Pancreas (tissue), 10 donors: ENCODE results near the gene FGF9. TPM values are rescaled to one million over a fixed set of nuclear protein-coding genes. Genes with fewer than 3 reads are reported as not detected.

Source experiments
- ATAC-seq, 4 donors: fragments of 200-7000 bp; cut with Tn5 transposase; one replicate each; pipeline versions ENCODE4 v1.8.0 to v1.9.1; 2020; ENCODE audit warnings: mild to moderate bottlenecking in 4 of 4, moderate library complexity in 4 of 4
- DNase-seq, 6 donors: peaks; one replicate each; pipeline ENCODE4 v3.0.0-alpha.2; 2020
- FAIRE-seq: peaks from 2 replicates; lab custom pipeline; 2012; peaks lifted over from hg19 to GRCh38; lab: Jason Lieb, UNC
- H3K27ac ChIP-seq, 4 donors: fragments of 200-600 bp; sonication (generic); 1 replicate in 3 of 4; 2 replicates in 1 of 4; pipeline versions ENCODE4 v1.5.0 to v1.8.0; 2020
- H3K27me3 ChIP-seq, 4 donors: fragments of 200-600 bp; one replicate each; pipeline ENCODE4 v1.8.0; 2021
- H3K36me3 ChIP-seq, 3 donors: fragments of 200-600 bp; sonication (generic) in 1 of 3; one replicate each; pipeline versions ENCODE4 v1.5.0 to v1.8.0; 2020 to 2021
- H3K4me1 ChIP-seq, 3 donors: fragments of 200-600 bp; one replicate each; pipeline ENCODE4 v1.8.0; 2021
- H3K4me3 ChIP-seq, 4 donors: fragments of 200-600 bp; sonication (generic) in 2 of 4; one replicate each; pipeline versions ENCODE4 v1.5.0 to v1.8.0; 2020 to 2021
- H3K9me3 ChIP-seq, 4 donors: fragments of 200-600 bp; one replicate each; pipeline ENCODE4 v1.8.0; 2021
- WGBS, 2 donors: extraction: QIAGEN DNeasy Blood & Tissue Kit; methylation state at CpG; one replicate each; pipeline ENCODE4 v1.1.7; 2013; 5-methylcytosine and 5-hydroxymethylcytosine counted together
- intact Hi-C, 3 donors: fragments of 100-400 bp; cut with DNase I; formaldehyde crosslinking; loops; one replicate each; pipeline versions ENCODE4 v1.11.1 to v1.14.2; 2022
- polyA plus RNA-seq, 2 donors: library from polyadenylated mRNA; stranded (reverse); fragments of 200-250 nt; gene quantifications; one replicate each; pipeline ENCODE4 v1.2.3, GENCODE V29; 2013
- total RNA-seq, 6 donors: library from RNA; stranded (reverse); fragmentation: NEBNext Ultra II Directional in 4 of 6; extraction: Animal tissue kit (Norgen Biotek cat#: 25700) in 4 of 6; gene quantifications; one replicate each; pipeline versions ENCODE4 v1.2.1 to v1.2.4, GENCODE V29; 2021 to 2023
- TF ChIP-seq, protein P1 (sequence below), 4 donors: fragments of 200-600 bp; sonication (generic) in 3 of 4; IDR thresholded peaks; one replicate each; pipeline versions ENCODE4 v1.5.0 to v1.8.0; 2021; ENCODE audit warnings: antibody characterized with exemption in 4 of 4
- donor health status: healthy with polysubstance abuse.
- donor health status: DM: no; HTN: no; CAD: no; lungs with moderate emphysema.
- donor health status: DM: no; HTN: no; CAD: no.
- donor health status: control.
- donor health status: control.
- donor health status: Bipolar disorder and iron deficiency.
- donor health status: DM: yes; HTN: yes; CAD: no.
- donor health status: DM: no; HTN: no; CAD: no.
- donor health status: DM: no; HTN: no; CAD: no.
- donor health status: DM: yes; HTN: yes; CAD: no.

Gene FGF9
- total and polyA plus RNA-seq, 8 donors: 0.16 to 0.92 (median 0.39) TPM

DNA sequence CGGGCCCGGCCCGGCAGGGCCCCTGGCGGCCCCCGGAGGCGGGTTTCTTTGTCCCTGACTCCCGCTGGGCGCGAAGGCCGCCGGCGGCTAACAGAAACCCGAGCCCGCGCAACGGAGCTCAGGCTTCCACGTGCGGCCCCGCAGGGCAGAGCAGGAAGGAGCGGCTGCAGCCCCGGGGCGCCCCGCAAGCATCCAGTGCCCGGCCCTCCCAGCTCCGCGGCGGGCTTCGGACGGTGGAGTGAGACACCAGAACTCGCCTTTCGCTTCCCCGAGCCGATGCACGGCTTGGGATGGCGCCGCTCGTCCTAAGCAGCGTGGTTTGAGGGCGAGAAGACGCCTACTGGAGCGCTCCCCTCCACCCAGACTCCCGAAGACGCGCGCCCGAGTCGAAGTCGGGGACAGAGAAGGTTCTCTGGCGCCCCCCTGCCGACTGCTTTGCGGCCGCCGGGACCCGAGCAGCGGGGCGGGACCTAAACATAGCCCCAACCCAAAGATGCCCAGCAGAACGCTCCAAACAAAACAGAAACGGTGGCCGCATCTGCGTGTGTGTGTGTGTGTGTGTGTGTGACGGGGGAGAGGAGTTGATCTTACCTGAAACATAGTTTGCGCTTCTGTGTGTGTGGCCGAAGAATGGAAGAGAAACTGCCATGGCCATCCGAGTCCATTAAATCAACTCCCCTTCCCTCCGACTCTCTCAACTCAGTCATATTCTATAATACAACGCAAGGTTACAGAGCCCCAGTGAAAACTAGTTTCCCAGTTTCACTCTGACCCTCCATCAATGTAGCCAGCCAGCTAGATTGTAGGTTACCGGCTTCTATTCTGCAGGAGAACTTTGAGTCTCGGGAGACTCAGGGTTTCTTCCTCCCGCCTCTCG lies 629 bp upstream of the FGF9 start:
- DNase-seq (peak; percentile 33 to 82 (median 58)), ATAC-seq (peak; percentile 16 to 70 (median 46)), FAIRE-seq (no peak)
- WGBS, 2 donors: 0% methylated on average over 64 to 70 of the region's 70 CpGs
- H3K4me3 ChIP-seq: peak overlapping the region; percentile 43 to 65 (median 52)
- peaks cover 0 to 3% (median 0%) of the 10 kb centered on the region in 4 donors for H3K27me3 ChIP-seq
- intact Hi-C loops: no loop called here
- H3K27ac ChIP-seq: peak overlapping the region in 1 of 4 donors; percentile 50
- H3K36me3 ChIP-seq: no peaks in the 10 kb centered on the region
- TF ChIP-seq, protein P1, sequence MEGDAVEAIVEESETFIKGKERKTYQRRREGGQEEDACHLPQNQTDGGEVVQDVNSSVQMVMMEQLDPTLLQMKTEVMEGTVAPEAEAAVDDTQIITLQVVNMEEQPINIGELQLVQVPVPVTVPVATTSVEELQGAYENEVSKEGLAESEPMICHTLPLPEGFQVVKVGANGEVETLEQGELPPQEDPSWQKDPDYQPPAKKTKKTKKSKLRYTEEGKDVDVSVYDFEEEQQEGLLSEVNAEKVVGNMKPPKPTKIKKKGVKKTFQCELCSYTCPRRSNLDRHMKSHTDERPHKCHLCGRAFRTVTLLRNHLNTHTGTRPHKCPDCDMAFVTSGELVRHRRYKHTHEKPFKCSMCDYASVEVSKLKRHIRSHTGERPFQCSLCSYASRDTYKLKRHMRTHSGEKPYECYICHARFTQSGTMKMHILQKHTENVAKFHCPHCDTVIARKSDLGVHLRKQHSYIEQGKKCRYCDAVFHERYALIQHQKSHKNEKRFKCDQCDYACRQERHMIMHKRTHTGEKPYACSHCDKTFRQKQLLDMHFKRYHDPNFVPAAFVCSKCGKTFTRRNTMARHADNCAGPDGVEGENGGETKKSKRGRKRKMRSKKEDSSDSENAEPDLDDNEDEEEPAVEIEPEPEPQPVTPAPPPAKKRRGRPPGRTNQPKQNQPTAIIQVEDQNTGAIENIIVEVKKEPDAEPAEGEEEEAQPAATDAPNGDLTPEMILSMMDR (IDR thresholded peaks at IDR 0.05): no peak
- peaks cover 0 to 18% (median 15%) of the 10 kb centered on the region in 3 donors for H3K4me1 ChIP-seq
- H3K9me3 ChIP-seq: no peaks in the 10 kb centered on the region

DNA sequence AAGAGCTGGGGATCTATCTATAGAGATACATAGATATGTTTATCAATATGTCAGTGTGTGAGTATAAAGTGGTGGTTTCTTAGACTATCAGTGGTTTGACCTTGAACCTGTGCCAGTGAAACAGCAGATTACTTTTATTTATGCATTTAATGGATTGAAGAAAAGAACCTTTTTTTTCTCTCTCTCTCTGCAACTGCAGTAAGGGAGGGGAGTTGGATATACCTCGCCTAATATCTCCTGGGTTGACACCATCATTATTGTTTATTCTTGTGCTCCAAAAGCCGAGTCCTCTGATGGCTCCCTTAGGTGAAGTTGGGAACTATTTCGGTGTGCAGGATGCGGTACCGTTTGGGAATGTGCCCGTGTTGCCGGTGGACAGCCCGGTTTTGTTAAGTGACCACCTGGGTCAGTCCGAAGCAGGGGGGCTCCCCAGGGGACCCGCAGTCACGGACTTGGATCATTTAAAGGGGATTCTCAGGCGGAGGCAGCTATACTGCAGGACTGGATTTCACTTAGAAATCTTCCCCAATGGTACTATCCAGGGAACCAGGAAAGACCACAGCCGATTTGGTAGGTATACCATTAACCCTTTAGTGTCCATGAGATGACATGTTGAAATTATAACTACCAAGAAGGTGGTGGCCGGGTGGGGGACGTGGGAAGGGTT lies 880 bp downstream of the FGF9 start:
- TF ChIP-seq, protein P1 (IDR thresholded peaks at IDR 0.05): no peak
- peak overlapping the region in 3 of 4 donors; percentile 43 to 65 (median 57) for H3K4me3 ChIP-seq
- FAIRE-seq: no peak
- no peak overlapping the region for H3K27ac ChIP-seq
- ATAC-seq: no peak
- H3K36me3 ChIP-seq: no peaks in the 10 kb centered on the region
- H3K27me3 ChIP-seq: no peaks in the 10 kb centered on the region
- WGBS, 2 donors: 1 to 2% methylated on average over 15 of the region's 15 CpGs
- DNase-seq: no peak
- no peaks in the 10 kb centered on the region for H3K9me3 ChIP-seq
- peaks cover 0 to 22% (median 15%) of the 10 kb centered on the region in 3 donors for H3K4me1 ChIP-seq
- intact Hi-C loops: no loop called here

DNA sequence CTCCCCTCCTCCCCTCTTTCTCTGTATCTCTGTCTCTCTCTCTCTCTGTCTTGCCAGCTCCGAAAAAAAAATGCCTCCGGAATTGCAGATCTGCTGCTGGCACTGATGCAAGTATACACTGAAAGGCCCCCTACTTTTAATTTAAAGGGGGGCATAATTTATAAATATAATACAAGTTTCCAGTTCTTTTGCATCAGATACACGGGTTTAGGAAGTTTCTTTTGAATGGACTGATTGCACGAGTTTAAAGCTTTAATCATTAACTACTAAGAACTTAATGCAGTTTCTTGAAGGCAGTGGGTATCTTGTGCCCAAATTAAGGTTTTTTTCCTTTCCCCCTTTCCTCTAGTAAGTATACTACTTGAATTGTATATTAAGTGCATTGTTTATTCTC lies 1.4 kb downstream of the FGF9 start:
- intact Hi-C loops: no loop called here
- WGBS, 2 donors: 0 to 1% methylated on average over 4 of the region's 4 CpGs
- no peak for ATAC-seq

DNA sequence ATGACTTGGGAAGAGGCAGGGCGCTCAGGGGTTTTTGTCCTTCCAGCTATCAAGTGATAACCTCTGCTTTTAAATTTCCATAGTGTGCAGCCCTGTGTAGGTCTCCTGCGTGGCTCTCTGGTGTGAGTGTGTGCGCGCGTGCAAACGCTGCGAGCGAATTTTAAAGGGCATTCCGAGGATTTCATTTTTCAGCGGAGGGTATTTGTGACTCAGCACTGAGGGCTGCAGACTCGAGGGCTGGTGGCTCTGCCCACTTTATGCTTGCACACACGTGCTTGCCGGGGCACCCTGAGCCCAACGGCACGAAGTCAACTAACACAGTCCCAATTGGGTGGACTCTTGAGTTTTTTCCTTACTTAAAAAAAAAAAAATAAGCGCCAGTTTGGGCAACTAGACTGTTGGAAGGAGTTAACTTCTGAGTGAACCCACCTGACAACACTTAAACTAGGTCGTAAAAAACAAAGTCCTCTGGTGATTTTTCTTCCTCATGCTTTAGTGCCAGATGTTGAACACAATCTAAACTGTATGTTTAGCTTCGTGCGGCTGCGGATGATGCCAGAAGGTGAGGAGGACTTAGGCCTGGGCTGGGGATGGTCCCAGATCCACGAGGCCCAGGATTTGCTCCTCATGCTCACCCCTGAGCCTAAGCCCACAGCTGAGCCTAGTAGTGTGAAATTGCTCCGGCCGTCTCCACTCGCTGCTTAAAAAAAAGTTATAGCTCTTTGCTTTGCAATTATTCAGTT lies 2.1 kb downstream of the FGF9 start:
- DNase-seq (peak in 1 of 6 donors; percentile 19), FAIRE-seq (no peak), ATAC-seq (no peak)
- Histone ChIP-seq H3K4me1 (peaks cover 0 to 22% (median 15%) of the 10 kb centered on the region in 3 donors), H3K27ac (peak overlapping the region in 2 of 4 donors; percentile 38 to 50), H3K4me3 (peak overlapping the region in 3 of 4 donors; percentile 57 to 72 (median 64)), H3K27me3 (no peaks in the 10 kb centered on the region), H3K36me3 (no peaks in the 10 kb centered on the region), H3K9me3 (no peaks in the 10 kb centered on the region)
- intact Hi-C loops: no loop called here
- 36% methylated on average over 24 of the region's 24 CpGs for WGBS, 2 donors
- TF ChIP-seq, protein P1 (IDR thresholded peaks at IDR 0.05): no peak

More for the DNA sequence above, 1.4 kb downstream of the FGF9 start:
- H3K27ac ChIP-seq: no peak overlapping the region
- TF ChIP-seq, protein P1 (IDR thresholded peaks at IDR 0.05): no peak
- H3K27me3 ChIP-seq: no peaks in the 10 kb centered on the region
- no peaks in the 10 kb centered on the region for H3K9me3 ChIP-seq
- FAIRE-seq (no peak), DNase-seq (no peak)
- peaks cover 0 to 22% (median 15%) of the 10 kb centered on the region in 3 donors for H3K4me1 ChIP-seq
- H3K4me3 ChIP-seq: peak overlapping the region in 2 of 4 donors; percentile 57 to 65
- no peaks in the 10 kb centered on the region for H3K36me3 ChIP-seq
